GM12878 (cell line): ENCODE measurements around the gene CHRDL2.

Source experiments
- BCL3 ChIP-seq: IDR thresholded peaks from 2 replicates; pipeline ENCODE4 v1.6.1; 2011; ENCODE audit warnings: borderline replicate concordance, low read depth, mild to moderate bottlenecking, moderate library complexity, low read length; ENCODE audit not compliant: insufficient read depth, poor library complexity, severe bottlenecking
- CEBPB ChIP-seq, 2 experiments: fragments of 150-350 bp in 1 of 2; IDR thresholded peaks; 2 replicates each; pipeline ENCODE4 v1.6.1; 2012 to 2014; ENCODE audit warnings: low read depth in 2 of 2, low read length in 2 of 2, borderline replicate concordance in 1 of 2, inconsistent platforms in 1 of 2
- CTCF ChIP-seq, 3 experiments: IDR thresholded peaks in 2 of 3; conservative IDR thresholded peaks in 1 of 3; 2 replicates each; pipeline ENCODE4 v1.5.1; 2011; ENCODE audit warnings: low read depth in 3 of 3, low read length in 3 of 3, mild to moderate bottlenecking in 3 of 3, control low read depth in 2 of 3, moderate library complexity in 2 of 3, inconsistent platforms in 1 of 3, mixed read lengths in 1 of 3; ENCODE audit not compliant: control insufficient read depth in 2 of 3, insufficient read depth in 1 of 3; ENCODE audit errors: extremely low read depth in 1 of 3
- FOXK2 ChIP-seq: fragments of 450-650 bp; IDR thresholded peaks from 2 replicates; pipeline ENCODE4 v1.6.1; 2017; ENCODE audit warnings: mild to moderate bottlenecking, moderate library complexity
- HDAC6 ChIP-seq: fragments of 200-600 bp; sonication (generic); IDR thresholded peaks from one replicate; pipeline ENCODE4 v1.8.0; 2017; ENCODE audit warnings: antibody characterized with exemption; ENCODE audit not compliant: unreplicated experiment
- KDM1A ChIP-seq: fragments of 200-600 bp; sonication (generic); IDR thresholded peaks from 2 replicates; pipeline ENCODE4 v1.6.1; 2016; ENCODE audit warnings: borderline replicate concordance
- POLR2A ChIP-seq: IDR thresholded peaks from 2 replicates; pipeline ENCODE4 v1.6.1; 2011; ENCODE audit warnings: low read depth, mild to moderate bottlenecking, low read length
- POLR2AphosphoS2 ChIP-seq: IDR thresholded peaks from 2 replicates; pipeline ENCODE4 v1.6.1; 2011; ENCODE audit warnings: low read depth, mild to moderate bottlenecking, low read length, improper control_type of control experiment, moderate library complexity
- POLR2AphosphoS5 ChIP-seq: IDR thresholded peaks from 2 replicates; pipeline ENCODE4 v1.6.1; 2011; ENCODE audit warnings: mild to moderate bottlenecking, low read length, inconsistent platforms
- RAD51 ChIP-seq: fragments of 450-650 bp; IDR thresholded peaks from 2 replicates; pipeline ENCODE4 v1.6.1; 2016; ENCODE audit warnings: moderate library complexity, mild to moderate bottlenecking, inconsistent platforms
- RCOR1 ChIP-seq: conservative IDR thresholded peaks from 2 replicates; pipeline ENCODE4 v1.6.1; 2012; ENCODE audit warnings: low read depth, low read length, improper control_type of control experiment
- SREBF2 ChIP-seq: IDR thresholded peaks from 2 replicates; pipeline ENCODE4 v1.6.1; 2012; ENCODE audit warnings: mild to moderate bottlenecking, low read length
- USF1 ChIP-seq: IDR thresholded peaks from 2 replicates; pipeline ENCODE4 v1.6.1; 2011; ENCODE audit warnings: borderline replicate concordance, low read depth, mild to moderate bottlenecking, moderate library complexity, mixed read lengths, low read length; ENCODE audit not compliant: insufficient read depth; ENCODE audit errors: extremely low read length
- YY1 ChIP-seq: IDR thresholded peaks from 2 replicates; pipeline ENCODE4 v1.6.1; 2011; ENCODE audit warnings: low read depth, mild to moderate bottlenecking, low read length

GRCh38 chr11:74680035-74680671 is 51.1 kb downstream of the CHRDL2 start:
- no peak for TF ChIP-seq YY1
- no peak for TF ChIP-seq SREBF2
- TF ChIP-seq POLR2AphosphoS5: no peak
- no peak for TF ChIP-seq POLR2AphosphoS2
- no peak for TF ChIP-seq RCOR1
- TF ChIP-seq POLR2A: no peak
- TF ChIP-seq RAD51: no peak
- TF ChIP-seq CTCF (IDR thresholded peaks at IDR 0.05 in 2 of 3, conservative IDR thresholded peaks at IDR 0.05 in 1 of 3; ENCODE audit: control insufficient read depth in 2 of 3, extremely low read depth in 1 of 3, insufficient read depth in 1 of 3, low read depth in 3 of 3, low read length in 3 of 3): no peak
- TF ChIP-seq FOXK2: no peak
- TF ChIP-seq USF1: no peak
- TF ChIP-seq BCL3: no peak
- no peak for TF ChIP-seq HDAC6
- TF ChIP-seq CEBPB (IDR thresholded peaks at IDR 0.05; ENCODE audit: borderline replicate concordance in 1 of 2, low read depth in 2 of 2, low read length in 2 of 2): no peak
- TF ChIP-seq KDM1A: no peak
